CD14-positive monocyte (primary cell): ENCODE data around the gene DAGLA. TPM values are rescaled to one million over a fixed set of nuclear protein-coding genes. Genes with fewer than 3 reads are reported as not detected.

Source experiments
- DNase-seq, 3 donors: peaks; one replicate each; pipeline ENCODE4 v3.0.0-alpha.2; 2011 to 2022
- H2AFZ ChIP-seq: 2 replicates; pipeline ENCODE4 v1.6.0; 2012; ENCODE audit warnings: mild to moderate bottlenecking, low read depth, low read length, inconsistent platforms; ENCODE audit not compliant: insufficient read depth, poor library complexity, severe bottlenecking
- H3K27ac ChIP-seq, 2 donors: 1 replicate in 1 of 2; 2 replicates in 1 of 2; pipeline ENCODE4 v1.5.1; 2012 to 2013; ENCODE audit warnings: low read length in 2 of 2, control low read depth in 1 of 2, inconsistent platforms in 1 of 2, low read depth in 1 of 2, mild to moderate bottlenecking in 1 of 2
- H3K27me3 ChIP-seq, 2 donors: one replicate each; pipeline versions ENCODE4 v1.6.0 to v1.6.1; 2011 to 2013; ENCODE audit warnings: low read length in 2 of 2; ENCODE audit not compliant: control insufficient read depth in 2 of 2, insufficient read depth in 2 of 2
- H3K36me3 ChIP-seq, 2 donors: replicated peaks in 1 of 2; 1 replicate in 1 of 2; 2 replicates in 1 of 2; pipeline versions ENCODE4 v1.5.1 to v1.6.1; 2012 to 2013; ENCODE audit warnings: low read length in 2 of 2, control low read depth in 1 of 2, inconsistent platforms in 1 of 2, mild to moderate bottlenecking in 1 of 2; ENCODE audit not compliant: insufficient read depth in 2 of 2, control insufficient read depth in 1 of 2
- H3K4me1 ChIP-seq, 2 donors: 1 replicate in 1 of 2; 2 replicates in 1 of 2; pipeline versions ENCODE4 v1.5.1 to v1.6.1; 2012 to 2013; ENCODE audit warnings: low read length in 2 of 2, control low read depth in 1 of 2, inconsistent platforms in 1 of 2, mild to moderate bottlenecking in 1 of 2, moderate library complexity in 1 of 2; ENCODE audit not compliant: insufficient read depth in 2 of 2, control insufficient read depth in 1 of 2
- H3K4me2 ChIP-seq: replicated peaks from 2 replicates; pipeline ENCODE3; 2012; ENCODE audit warnings: low read length, moderate library complexity, mild to moderate bottlenecking; ENCODE audit not compliant: poor library complexity, severe bottlenecking; ENCODE audit errors: extremely low read depth
- H3K4me3 ChIP-seq, 3 experiments: fragments of 200-600 bp in 1 of 3; sonication (generic) in 1 of 3; replicated peaks in 1 of 3; 1 replicate in 2 of 3; 2 replicates in 1 of 3; pipeline ENCODE4 v1.5.1; 2011 to 2013; ENCODE audit warnings: low read length in 3 of 3, mild to moderate bottlenecking in 3 of 3, control low read depth in 2 of 3, low read depth in 2 of 3, inconsistent platforms in 1 of 3, moderate library complexity in 1 of 3
- H3K79me2 ChIP-seq: 2 replicates; pipeline ENCODE4 v1.6.0; 2012; ENCODE audit warnings: mild to moderate bottlenecking, control low read depth, inconsistent platforms, low read length, moderate library complexity; ENCODE audit not compliant: insufficient read depth
- H3K9ac ChIP-seq: 2 replicates; pipeline ENCODE4 v1.6.0; 2017; ENCODE audit warnings: low read length, mild to moderate bottlenecking; ENCODE audit not compliant: insufficient read depth, poor library complexity, severe bottlenecking
- H3K9me3 ChIP-seq, 2 donors: replicated peaks in 1 of 2; 1 replicate in 1 of 2; 2 replicates in 1 of 2; pipeline versions ENCODE4 v1.5.1 to v1.6.1; 2012 to 2013; ENCODE audit warnings: low read length in 2 of 2, control low read depth in 1 of 2; ENCODE audit not compliant: control insufficient read depth in 1 of 2, insufficient read depth in 1 of 2
- H4K20me1 ChIP-seq: 2 replicates; pipeline ENCODE4 v1.6.0; 2012; ENCODE audit warnings: mild to moderate bottlenecking, low read length, control low read depth, moderate library complexity; ENCODE audit not compliant: insufficient read depth
- H3K27ac Mint-ChIP-seq, 7 donors: one replicate each; pipeline ENCODE4 v1.8.0; 2020; ENCODE audit warnings: mild to moderate bottlenecking in 7 of 7, mixed read lengths in 7 of 7, moderate library complexity in 6 of 7, inconsistent platforms in 2 of 7
- H3K27me3 Mint-ChIP-seq, 3 donors: one replicate each; pipeline ENCODE4 v1.8.0; 2021 to 2022; ENCODE audit warnings: low read depth in 3 of 3, mild to moderate bottlenecking in 3 of 3, mixed read lengths in 3 of 3, moderate library complexity in 3 of 3, inconsistent platforms in 1 of 3
- H3K36me3 Mint-ChIP-seq, 2 donors: one replicate each; pipeline ENCODE4 v1.8.0; 2020; ENCODE audit warnings: mixed read lengths in 2 of 2, inconsistent platforms in 1 of 2, mild to moderate bottlenecking in 1 of 2
- H3K4me1 Mint-ChIP-seq: one replicate; pipeline ENCODE4 v1.8.0; 2020; ENCODE audit warnings: mild to moderate bottlenecking, mixed read lengths
- H3K4me3 Mint-ChIP-seq, 2 donors: one replicate each; pipeline ENCODE4 v1.8.0; 2020; ENCODE audit warnings: mild to moderate bottlenecking in 2 of 2, mixed read lengths in 2 of 2, moderate library complexity in 1 of 2
- H3K9me3 Mint-ChIP-seq, 7 donors: one replicate each; pipeline ENCODE4 v1.8.0; 2020 to 2022; ENCODE audit warnings: mixed read lengths in 7 of 7, mild to moderate bottlenecking in 6 of 7, moderate library complexity in 6 of 7, inconsistent platforms in 2 of 7
- CTCF ChIP-seq: fragments of 200-600 bp; IDR thresholded peaks from one replicate; pipeline ENCODE4 v1.8.0; 2022; ENCODE audit warnings: antibody characterized with exemption, mild to moderate bottlenecking
- WGBS: methylation state at CpG from one replicate; pipeline ENCODE4 v1.1.5; 2013; ENCODE audit warnings: missing lambda C conversion rate; ENCODE audit not compliant: insufficient coverage; 5-methylcytosine and 5-hydroxymethylcytosine counted together
- intact Hi-C, 2 donors: fragments of 100-400 bp; cut with micrococcal nuclease; formaldehyde crosslinking; loops; one replicate each; pipeline versions ENCODE4 v1.15.0 to v1.15.1; 2023
- polyA plus RNA-seq, 3 donors: library from polyadenylated mRNA; depleted of rRNA in 1 of 3; unstranded in 2 of 3; stranded (reverse) in 1 of 3; fragments of 300-500 nt in 2 of 3; fragments of >200 nt in 1 of 3; fragmentation: Illumina TruSeq in 2 of 3; gene quantifications; 1 replicate in 2 of 3; 2 replicates in 1 of 3; pipeline ENCODE4 v1.2.3, GENCODE V29; 2012 to 2021

The DAGLA gene
- polyA plus RNA-seq, 3 donors = 0.16 to 6.7 (median 0.73) TPM

DNA sequence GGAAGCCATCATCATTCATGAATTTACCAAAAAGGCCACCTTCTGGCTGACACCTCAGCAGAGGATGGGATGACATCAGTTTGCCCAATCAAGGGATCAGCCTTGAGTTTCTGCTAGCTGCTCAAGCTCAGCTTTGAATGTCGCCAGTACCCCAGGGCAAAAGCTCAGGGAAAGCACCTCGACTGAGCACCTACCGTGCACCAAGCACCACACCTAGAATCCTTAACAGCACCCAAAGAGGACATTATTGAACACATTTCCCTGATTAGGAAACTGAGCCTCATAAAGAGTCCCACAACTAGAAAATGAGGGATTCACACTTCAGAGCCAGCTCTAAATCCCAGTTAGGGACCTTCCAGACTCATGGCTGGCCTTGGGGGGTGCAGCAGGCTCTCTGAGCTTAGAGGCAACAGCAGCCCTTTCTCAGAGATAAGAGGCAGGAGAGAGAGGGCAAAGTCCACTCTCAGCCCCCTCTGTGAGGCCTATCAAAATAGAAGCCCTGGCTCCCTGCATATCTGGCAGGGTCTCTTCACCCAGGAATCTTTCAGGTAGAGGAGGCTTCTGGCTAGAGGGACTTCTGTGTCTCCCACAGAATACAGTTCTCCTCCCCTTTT is 13.4 kb upstream of the DAGLA start:
- H3K79me2 ChIP-seq = no peaks in the 10 kb centered on the region
- H3K27ac ChIP-seq = no peak overlapping the region
- peaks cover 7% of the 10 kb centered on the region for H3K4me1 Mint-ChIP-seq
- intact Hi-C loops = no loop called here
- no peak overlapping the region for H3K4me3 Mint-ChIP-seq
- peaks cover 0 to 9% of the 10 kb centered on the region in 2 donors for H3K4me1 ChIP-seq
- H2AFZ ChIP-seq = no peak overlapping the region
- peaks cover 1 to 8% (median 3%) of the 10 kb centered on the region in 3 donors for H3K27me3 Mint-ChIP-seq
- H4K20me1 ChIP-seq = no peaks in the 10 kb centered on the region
- peaks cover 0 to 2% (median 0%) of the 10 kb centered on the region in 7 donors for H3K9me3 Mint-ChIP-seq
- H3K4me3 ChIP-seq = no peak overlapping the region
- H3K27me3 ChIP-seq = no peaks in the 10 kb centered on the region
- no peak overlapping the region for H3K27ac Mint-ChIP-seq
- no peak for TF ChIP-seq CTCF
- no peaks in the 10 kb centered on the region for H3K9me3 ChIP-seq
- no peak overlapping the region for H3K4me2 ChIP-seq
- 95% methylated on average over 3 of the region's 3 CpGs for WGBS
- no peaks in the 10 kb centered on the region for H3K36me3 Mint-ChIP-seq
- no peak for DNase-seq
- no peaks in the 10 kb centered on the region for H3K36me3 ChIP-seq
- H3K9ac ChIP-seq = no peak overlapping the region

- Mint-ChIP-seq H3K9me3 (peaks cover 0 to 2% (median 0%) of the 10 kb centered on the region in 7 donors), H3K4me3 (no peak overlapping the region), H3K27ac (no peak overlapping the region), H3K4me1 (peaks cover 7% of the 10 kb centered on the region), H3K27me3 (peaks cover 1 to 8% (median 3%) of the 10 kb centered on the region in 3 donors), H3K36me3 (no peaks in the 10 kb centered on the region)
- no CpG with 5 or more reads among the region's 6 CpGs for WGBS
- H3K36me3 ChIP-seq = no peaks in the 10 kb centered on the region
- no peaks in the 10 kb centered on the region for H4K20me1 ChIP-seq
- TF ChIP-seq CTCF = no peak
- no peak overlapping the region for H3K27ac ChIP-seq
- H3K27me3 ChIP-seq = no peaks in the 10 kb centered on the region
- H3K4me1 ChIP-seq = peaks cover 0 to 10% of the 10 kb centered on the region in 2 donors
- H3K9me3 ChIP-seq = no peaks in the 10 kb centered on the region
- no peak for DNase-seq
- no peak overlapping the region for H3K4me3 ChIP-seq
- intact Hi-C loops = no loop called here
- no peak overlapping the region for H3K9ac ChIP-seq
- H3K79me2 ChIP-seq = no peaks in the 10 kb centered on the region
- no peak overlapping the region for H2AFZ ChIP-seq
- H3K4me2 ChIP-seq = no peak overlapping the region
These were observed 12.4 kb upstream of the DAGLA start for GRCh38 chr11:61667684-61668305.
